Transverse colon (tissue), 3 donors: Measurements from ENCODE around the gene PLCB1.

ENCODE experiments used
- CTCF ChIP-seq, 5 experiments: fragments of 200-600 bp in 3 of 5; fragments of 450-650 bp in 2 of 5; sonication (generic) in 3 of 5; IDR thresholded peaks; 1 replicate in 2 of 5; 2 replicates in 3 of 5; pipeline ENCODE4 v1.5.1; 2016 to 2017; ENCODE audit warnings: antibody characterized with exemption in 5 of 5, inconsistent platforms in 3 of 5, mild to moderate bottlenecking in 2 of 5, moderate library complexity in 1 of 5
- EP300 ChIP-seq: sonication (generic); formaldehyde crosslinking; IDR thresholded peaks from one replicate; pipeline ENCODE4 v1.6.1; 2017; ENCODE audit warnings: antibody characterized with exemption, low read depth

- TF ChIP-seq CTCF (IDR thresholded peaks at IDR 0.05) (no peak), EP300 (no peak)
Observed at GRCh38 chr20:8557711-8558110, 425.6 kb downstream of the PLCB1 start.
